IgD-negative memory B cell (primary cell): ENCODE measurements around the gene CABLES2. TPM values are rescaled to one million over a fixed set of nuclear protein-coding genes. Genes with fewer than 3 reads are reported as not detected.

Experiments
- H3K27ac Mint-ChIP-seq, 3 donors: one replicate each; pipeline ENCODE4 v1.8.0; 2020 to 2022; ENCODE audit warnings: mild to moderate bottlenecking in 3 of 3, mixed read lengths in 3 of 3, moderate library complexity in 1 of 3
- H3K27me3 Mint-ChIP-seq: one replicate; pipeline ENCODE4 v1.8.0; 2021; ENCODE audit warnings: mixed read lengths
- H3K36me3 Mint-ChIP-seq: one replicate; pipeline ENCODE4 v1.8.0; 2020; ENCODE audit warnings: mild to moderate bottlenecking, mixed read lengths
- H3K4me1 Mint-ChIP-seq, 3 donors: one replicate each; pipeline ENCODE4 v1.8.0; 2020 to 2022; ENCODE audit warnings: mixed read lengths in 3 of 3, mild to moderate bottlenecking in 1 of 3
- H3K4me3 Mint-ChIP-seq, 4 donors: one replicate each; pipeline ENCODE4 v1.8.0; 2020 to 2022; ENCODE audit warnings: mild to moderate bottlenecking in 4 of 4, mixed read lengths in 4 of 4, moderate library complexity in 3 of 4
- H3K9me3 Mint-ChIP-seq, 3 donors: one replicate each; pipeline ENCODE4 v1.8.0; 2020 to 2021; ENCODE audit warnings: mixed read lengths in 3 of 3, mild to moderate bottlenecking in 1 of 3
- polyA plus RNA-seq: library from polyadenylated mRNA; unstranded; fragments of 300-500 nt; fragmentation: Illumina TruSeq; gene quantifications from one replicate; pipeline ENCODE4 v1.2.3, GENCODE V29; 2021

The CABLES2 gene
- polyA plus RNA-seq, 1 donor from 2014 or later: 1.1 TPM

DNA sequence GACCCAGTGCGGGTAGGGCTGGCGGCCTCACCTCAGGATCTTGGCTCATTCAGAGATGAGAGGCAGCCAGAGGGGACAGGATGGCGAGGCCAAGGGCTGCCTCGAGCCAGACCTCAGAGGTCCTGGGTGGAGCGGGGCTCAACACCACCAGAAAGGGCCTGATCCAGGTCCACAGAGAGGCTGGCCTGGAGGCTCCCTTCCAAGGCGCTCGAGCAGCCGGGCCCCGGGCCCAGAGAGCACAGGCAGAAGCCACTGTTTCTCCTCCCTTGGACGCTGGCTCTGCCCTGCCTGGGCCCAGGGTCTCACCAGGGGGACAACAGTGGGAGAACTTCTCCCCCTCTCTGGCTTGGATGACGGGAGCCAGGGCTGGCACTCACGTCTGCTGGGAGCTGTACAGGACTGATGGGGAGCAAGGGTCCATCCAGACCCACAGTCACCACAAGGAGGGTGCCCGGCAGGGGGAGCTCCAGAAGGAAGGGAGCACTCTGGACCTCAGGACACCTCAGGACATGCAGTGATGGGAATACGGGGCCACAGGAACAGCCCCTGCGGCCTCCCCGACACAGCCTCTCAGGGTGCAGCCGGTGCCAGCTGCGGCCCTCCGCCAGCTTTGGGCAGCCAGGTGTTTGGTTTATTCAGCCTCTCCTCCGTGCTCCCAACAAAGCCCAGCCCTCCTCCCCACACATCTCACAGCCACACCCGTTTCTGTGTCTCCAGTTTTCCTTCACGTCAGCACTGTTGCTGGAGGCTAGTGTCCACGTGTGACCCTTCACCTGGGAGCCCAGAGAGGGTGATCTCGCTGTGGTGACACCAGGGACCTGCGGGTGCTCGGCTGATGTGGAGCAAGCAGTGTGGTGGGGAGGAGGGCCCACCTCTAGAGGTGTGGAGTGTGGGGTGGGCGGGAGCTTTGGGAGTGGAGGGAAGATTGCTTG lies 11.5 kb downstream of the CABLES2 start:
- H3K9me3 Mint-ChIP-seq: no peaks in the 10 kb centered on the region
- H3K4me3 Mint-ChIP-seq: no peak overlapping the region
- no peaks in the 10 kb centered on the region for H3K4me1 Mint-ChIP-seq
- no peaks in the 10 kb centered on the region for H3K27me3 Mint-ChIP-seq
- H3K36me3 Mint-ChIP-seq: peaks cover 4% of the 10 kb centered on the region
- no peak overlapping the region for H3K27ac Mint-ChIP-seq

GRCh38 chr20:62394248-62395245 lies 12.5 kb downstream of the CABLES2 start:
- Mint-ChIP-seq H3K9me3 (no peaks in the 10 kb centered on the region), H3K27ac (no peak overlapping the region), H3K4me1 (no peaks in the 10 kb centered on the region), H3K27me3 (no peaks in the 10 kb centered on the region), H3K36me3 (peaks cover 4% of the 10 kb centered on the region), H3K4me3 (no peak overlapping the region)

DNA sequence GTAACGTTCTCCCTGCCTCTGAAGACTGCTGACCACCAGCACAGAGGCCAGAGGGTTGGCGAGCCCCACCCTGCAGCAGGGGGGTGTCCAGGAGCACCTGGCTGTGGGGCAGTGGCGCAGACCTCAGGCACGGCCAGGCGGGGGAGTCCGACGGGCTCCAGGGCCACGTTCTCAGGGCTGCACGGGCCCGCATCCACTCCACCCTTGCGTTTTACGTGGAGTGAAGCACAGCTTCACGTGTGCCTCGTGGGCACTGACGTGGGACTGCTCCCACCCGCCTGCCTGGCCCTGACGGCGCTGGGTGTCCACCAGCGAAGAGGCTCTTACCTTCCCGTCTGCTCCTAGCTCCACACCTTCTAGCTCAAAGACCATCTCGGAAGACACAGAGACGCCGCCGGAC lies 13.3 kb downstream of the CABLES2 start:
- no peaks in the 10 kb centered on the region for H3K9me3 Mint-ChIP-seq
- no peak overlapping the region for H3K27ac Mint-ChIP-seq
- H3K36me3 Mint-ChIP-seq: peaks cover 4% of the 10 kb centered on the region
- H3K27me3 Mint-ChIP-seq: no peaks in the 10 kb centered on the region
- no peak overlapping the region for H3K4me3 Mint-ChIP-seq
- H3K4me1 Mint-ChIP-seq: peaks cover 0 to 2% (median 0%) of the 10 kb centered on the region in 3 donors

DNA sequence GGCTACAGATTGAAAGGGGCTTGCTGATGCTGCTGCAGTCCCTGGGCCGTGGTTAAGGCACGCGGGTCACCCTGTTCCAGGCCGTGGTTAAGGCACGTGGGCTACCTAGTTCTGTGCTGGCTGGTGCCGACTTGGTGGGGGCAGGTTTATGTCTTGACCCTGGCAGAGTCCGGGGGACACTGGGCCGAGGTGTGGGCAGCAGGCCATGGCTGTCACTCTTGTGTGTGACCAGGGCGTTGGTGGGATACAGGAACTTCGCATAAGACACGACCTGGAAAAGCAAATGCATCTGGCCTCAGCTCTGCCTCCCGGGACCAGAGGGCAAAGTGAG lies 13.8 kb downstream of the CABLES2 start:
- no peak overlapping the region for H3K4me3 Mint-ChIP-seq
- H3K27me3 Mint-ChIP-seq: no peaks in the 10 kb centered on the region
- no peaks in the 10 kb centered on the region for H3K9me3 Mint-ChIP-seq
- H3K36me3 Mint-ChIP-seq: peaks cover 4% of the 10 kb centered on the region
- H3K27ac Mint-ChIP-seq: no peak overlapping the region
- H3K4me1 Mint-ChIP-seq: peaks cover 0 to 5% (median 1%) of the 10 kb centered on the region in 3 donors

GRCh38 chr20:62392621-62393334 lies 14.3 kb downstream of the CABLES2 start:
- no peak overlapping the region for H3K4me3 Mint-ChIP-seq
- H3K36me3 Mint-ChIP-seq: peaks cover 4% of the 10 kb centered on the region
- H3K27ac Mint-ChIP-seq: no peak overlapping the region
- no peaks in the 10 kb centered on the region for H3K27me3 Mint-ChIP-seq
- no peaks in the 10 kb centered on the region for H3K9me3 Mint-ChIP-seq
- peaks cover 0 to 9% (median 2%) of the 10 kb centered on the region in 3 donors for H3K4me1 Mint-ChIP-seq

DNA sequence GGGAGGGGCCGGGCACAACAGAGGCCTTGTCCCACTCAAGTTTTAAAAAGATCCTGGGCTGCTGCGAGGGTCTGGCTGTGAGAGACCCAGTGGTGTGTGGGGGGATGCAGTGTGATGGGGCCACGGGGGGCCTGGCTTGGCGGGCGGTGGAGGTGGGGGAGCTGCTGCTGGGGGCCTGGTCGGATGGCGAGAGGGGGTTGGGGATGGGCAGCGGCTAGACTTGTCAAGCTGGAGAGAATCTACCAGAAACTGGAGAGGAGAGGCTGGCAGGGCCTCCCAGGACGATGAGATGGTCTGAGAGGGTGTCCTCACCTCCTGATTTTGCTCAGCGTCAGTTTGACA lies 15.0 kb downstream of the CABLES2 start:
- H3K27ac Mint-ChIP-seq: no peak overlapping the region

GRCh38 chr20:62391165-62392076 lies 15.7 kb downstream of the CABLES2 start:
- no peaks in the 10 kb centered on the region for H3K9me3 Mint-ChIP-seq
- peaks cover 4 to 12% (median 10%) of the 10 kb centered on the region in 3 donors for H3K4me1 Mint-ChIP-seq
- no peak overlapping the region for H3K27ac Mint-ChIP-seq
- no peak overlapping the region for H3K4me3 Mint-ChIP-seq
- H3K36me3 Mint-ChIP-seq: no peaks in the 10 kb centered on the region
- no peaks in the 10 kb centered on the region for H3K27me3 Mint-ChIP-seq

More for the DNA sequence above, 15.0 kb downstream of the CABLES2 start:
- no peak overlapping the region for H3K4me3 Mint-ChIP-seq
- no peaks in the 10 kb centered on the region for H3K27me3 Mint-ChIP-seq
- H3K4me1 Mint-ChIP-seq: peaks cover 0 to 10% (median 8%) of the 10 kb centered on the region in 3 donors
- H3K36me3 Mint-ChIP-seq: peaks cover 1% of the 10 kb centered on the region
- H3K9me3 Mint-ChIP-seq: no peaks in the 10 kb centered on the region

DNA sequence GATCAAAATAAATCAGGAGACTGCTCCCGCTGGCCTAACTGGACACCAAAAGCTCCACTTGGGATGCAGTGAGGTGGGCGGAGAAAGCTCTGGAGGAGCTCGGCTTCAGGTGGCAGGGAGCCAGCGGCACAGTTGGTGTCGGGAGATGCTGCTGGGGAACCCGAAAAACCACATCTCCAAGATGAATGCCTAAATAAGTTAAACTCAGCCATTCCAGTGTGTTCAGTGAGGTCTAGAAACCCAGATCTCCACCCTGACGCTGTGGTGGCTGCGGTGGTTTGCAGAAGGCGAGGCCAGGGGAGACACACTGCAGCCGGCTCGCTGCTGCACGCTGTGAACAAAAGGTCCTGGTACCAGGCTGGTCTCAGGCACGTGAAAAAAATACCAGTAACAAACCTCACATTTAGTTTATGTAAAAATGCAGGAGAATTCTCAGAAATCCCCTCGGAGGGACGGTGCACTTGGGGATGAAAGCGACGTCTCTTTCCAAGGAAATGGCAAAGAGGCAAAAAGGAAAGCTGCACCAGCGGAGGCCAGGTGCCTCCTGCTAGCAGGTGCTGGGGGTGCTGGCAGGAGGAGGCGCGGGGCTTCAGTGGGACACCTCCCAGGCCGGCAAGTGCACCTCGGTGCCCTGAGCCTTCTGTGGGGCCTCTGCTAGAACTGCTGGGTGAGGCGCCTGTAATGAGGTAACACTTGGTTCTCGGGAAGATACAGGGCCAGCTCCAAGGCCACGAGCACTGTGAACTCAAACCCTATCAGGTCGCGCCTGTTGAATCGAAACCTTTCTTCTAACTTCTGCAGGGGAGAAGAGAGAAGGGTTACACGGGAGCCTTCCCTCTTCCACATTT lies 16.5 kb downstream of the CABLES2 start:
- no peaks in the 10 kb centered on the region for H3K27me3 Mint-ChIP-seq
- peaks cover 9 to 16% (median 15%) of the 10 kb centered on the region in 3 donors for H3K4me1 Mint-ChIP-seq
- peak overlapping the region in 1 of 4 donors; percentile 99 for H3K4me3 Mint-ChIP-seq
- H3K27ac Mint-ChIP-seq: no peak overlapping the region
- no peaks in the 10 kb centered on the region for H3K9me3 Mint-ChIP-seq
- no peaks in the 10 kb centered on the region for H3K36me3 Mint-ChIP-seq

GRCh38 chr20:62389601-62390087 lies 17.4 kb downstream of the CABLES2 start:
- no peaks in the 10 kb centered on the region for H3K36me3 Mint-ChIP-seq
- H3K4me3 Mint-ChIP-seq: peak overlapping the region in 1 of 4 donors; percentile 99
- H3K4me1 Mint-ChIP-seq: peaks cover 15 to 23% (median 21%) of the 10 kb centered on the region in 3 donors
- no peaks in the 10 kb centered on the region for H3K9me3 Mint-ChIP-seq
- H3K27me3 Mint-ChIP-seq: no peaks in the 10 kb centered on the region
- H3K27ac Mint-ChIP-seq: peak overlapping the region in 1 of 3 donors; percentile 96

- Mint-ChIP-seq H3K4me1 (peaks cover 15 to 24% (median 21%) of the 10 kb centered on the region in 3 donors), H3K36me3 (no peaks in the 10 kb centered on the region), H3K27me3 (no peaks in the 10 kb centered on the region), H3K9me3 (no peaks in the 10 kb centered on the region), H3K27ac (peak overlapping the region; percentile 10 to 96 (median 23)), H3K4me3 (peak overlapping the region; percentile 78 to 99 (median 92))
These were observed 18.1 kb downstream of the CABLES2 start for GRCh38 chr20:62388839-62389600.

DNA sequence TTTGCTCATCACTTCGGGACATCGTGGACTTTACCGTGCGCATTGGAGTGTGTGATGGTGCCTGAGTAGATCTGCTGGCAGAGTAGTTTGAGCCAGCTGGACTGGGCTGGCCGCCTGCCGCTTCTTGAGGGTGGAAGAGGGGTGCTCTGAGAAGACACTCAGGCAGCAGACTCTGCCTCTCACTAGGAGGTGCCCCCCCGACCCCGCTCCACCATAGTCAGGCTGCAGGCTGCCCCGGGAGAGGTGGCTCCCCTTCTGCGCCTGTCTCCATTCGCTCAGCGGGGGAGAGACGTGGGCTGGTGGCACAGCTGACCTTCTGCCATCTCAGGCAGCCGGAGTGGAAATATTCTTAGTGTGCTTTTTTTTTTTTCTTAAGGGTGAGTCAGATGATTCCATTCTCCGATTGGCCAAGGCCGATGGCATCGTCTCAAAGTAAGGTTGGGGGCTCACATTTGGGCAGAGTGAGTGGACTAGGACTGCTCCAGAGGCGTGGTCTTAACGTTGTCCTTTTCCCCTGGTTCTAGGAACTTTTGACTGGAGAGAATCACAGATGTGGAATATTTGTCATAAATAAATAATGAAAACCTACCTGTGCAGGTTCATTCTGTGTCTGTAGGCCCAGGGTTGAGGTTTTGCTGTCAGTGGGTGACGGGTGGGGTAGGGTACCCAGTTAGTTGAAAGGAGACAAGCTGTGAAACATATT lies 19.0 kb downstream of the CABLES2 start:
- Mint-ChIP-seq H3K36me3 (no peaks in the 10 kb centered on the region), H3K9me3 (no peaks in the 10 kb centered on the region), H3K4me3 (peak overlapping the region; percentile 91 to 99 (median 94)), H3K27ac (peak overlapping the region; percentile 63 to 96 (median 67)), H3K4me1 (peaks cover 15 to 24% (median 21%) of the 10 kb centered on the region in 3 donors), H3K27me3 (no peaks in the 10 kb centered on the region)
